GM21825 (cell line): ENCODE data around the gene DOCK2.

ENCODE experiments used
- ATAC-seq: cut with Tn5 transposase; IDR thresholded peaks from one replicate; pipeline ENCODE4 v1.9.1; 2021; ENCODE audit warnings: mild to moderate bottlenecking, moderate library complexity; ENCODE audit not compliant: unreplicated experiment

The DOCK2 gene

DNA sequence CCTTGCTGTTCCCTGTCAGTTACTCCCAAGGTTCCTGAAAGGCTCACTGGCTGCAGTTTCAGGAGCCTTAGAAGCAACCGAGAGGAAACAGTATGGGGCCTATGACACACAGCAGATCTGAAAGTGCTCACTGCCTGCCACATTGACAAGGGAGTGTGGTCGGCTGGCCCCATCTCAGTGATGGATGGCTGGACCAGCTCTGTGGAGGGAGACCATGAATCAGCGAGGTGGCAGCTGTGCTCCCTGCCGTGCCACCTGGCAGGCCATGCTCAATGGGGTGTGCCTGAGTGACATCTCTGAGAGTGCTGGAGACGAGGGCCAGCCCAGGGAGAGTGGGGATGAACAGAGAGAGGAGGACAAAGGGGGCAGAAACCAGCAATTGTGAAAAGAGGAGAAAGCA, 49.1 kb downstream of the DOCK2 start:
- ATAC-seq = peak; percentile 95

DNA sequence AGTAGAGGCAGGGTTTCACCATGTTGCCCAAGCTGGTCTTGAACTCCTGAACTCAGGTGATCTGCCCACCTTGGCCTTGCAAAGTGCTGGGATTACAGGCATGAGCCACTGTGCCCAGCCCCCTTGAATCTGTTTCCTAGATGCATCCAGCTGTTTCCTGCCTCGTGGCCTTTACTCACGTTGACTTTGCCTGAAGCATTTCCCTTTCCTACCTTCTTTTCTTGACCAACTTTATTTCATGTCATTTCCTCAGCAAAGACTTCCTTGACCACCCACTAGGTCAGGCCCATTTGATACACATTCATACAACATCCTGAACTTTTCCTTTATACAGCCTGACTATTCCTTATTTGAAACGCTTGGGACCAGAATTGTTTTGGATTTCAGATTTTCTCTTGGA, 51.0 kb downstream of the DOCK2 start:
- no peak for ATAC-seq

DNA sequence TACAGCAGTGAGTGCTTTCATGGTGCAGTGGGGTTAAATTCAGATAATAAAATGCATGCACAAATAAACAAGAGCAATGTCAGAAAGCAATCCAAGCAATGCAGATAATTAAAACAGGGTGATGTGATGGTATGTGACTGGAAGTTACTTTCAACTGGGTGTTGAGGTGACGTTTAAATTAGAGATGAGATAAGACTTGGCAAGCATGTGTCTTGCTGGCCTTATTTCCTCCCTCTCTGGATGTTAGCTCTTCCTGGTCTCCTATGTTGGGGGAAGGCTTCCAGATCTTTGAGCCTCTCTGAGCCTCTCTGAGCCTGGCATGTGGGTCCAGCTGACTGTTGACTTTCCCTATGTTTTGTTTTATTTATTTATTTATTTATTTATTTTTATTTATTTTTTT, 54.4 kb downstream of the DOCK2 start:
- no peak for ATAC-seq

DNA sequence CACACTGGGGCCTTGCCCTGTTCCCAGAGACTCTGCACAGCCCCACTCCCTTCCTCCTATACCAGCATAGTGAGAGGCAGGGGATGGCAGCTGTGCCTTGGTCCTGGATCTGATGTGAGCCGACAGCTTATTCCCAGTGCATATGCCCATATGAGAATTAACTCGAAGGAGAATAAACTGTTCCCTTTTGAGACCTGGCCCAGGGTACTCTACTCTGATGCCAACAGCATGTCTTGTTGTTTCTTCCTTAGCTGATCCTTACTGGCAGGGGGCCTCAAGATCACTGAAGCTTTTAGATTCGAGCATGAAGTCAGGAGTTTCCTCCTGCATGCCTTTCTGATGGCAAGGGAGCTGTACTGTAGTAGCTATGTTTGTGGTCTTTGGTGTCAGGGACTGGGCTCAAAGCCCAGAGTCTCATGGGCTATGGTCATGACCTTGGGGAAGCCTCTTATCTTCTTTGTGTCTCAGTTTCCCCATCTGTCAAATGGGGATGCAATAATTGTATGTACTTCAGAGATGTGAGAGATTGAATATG, 57.1 kb downstream of the DOCK2 start:
- no peak for ATAC-seq

DNA sequence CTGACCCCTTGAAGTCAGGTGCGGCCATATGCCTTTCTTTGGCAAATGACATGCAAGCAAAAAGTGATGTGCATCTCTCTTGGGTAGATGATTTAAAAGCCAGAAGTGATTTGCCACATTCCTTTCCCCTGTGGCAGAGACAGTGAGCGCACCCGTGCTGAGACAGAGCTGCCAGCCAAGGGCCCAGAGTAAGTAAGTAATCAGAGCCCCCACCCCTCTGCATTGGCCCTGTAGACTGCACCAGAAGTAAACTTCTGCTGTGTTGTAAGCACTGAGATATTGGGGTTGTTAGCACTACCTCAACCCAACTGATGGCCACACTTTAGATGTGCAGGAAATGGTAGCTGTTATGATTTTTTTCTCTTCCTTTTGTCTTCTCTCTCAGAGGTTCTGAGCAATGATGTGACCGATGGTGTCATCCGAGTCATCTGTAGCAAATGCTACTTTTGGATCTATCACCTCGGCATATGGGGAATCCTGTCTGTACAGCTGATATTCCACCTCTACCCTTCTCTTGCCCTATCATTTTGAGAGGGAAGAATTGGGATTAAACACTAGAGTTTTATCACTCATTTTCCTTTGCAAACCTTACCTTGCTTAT, 58.0 kb downstream of the DOCK2 start:
- no peak for ATAC-seq

DNA sequence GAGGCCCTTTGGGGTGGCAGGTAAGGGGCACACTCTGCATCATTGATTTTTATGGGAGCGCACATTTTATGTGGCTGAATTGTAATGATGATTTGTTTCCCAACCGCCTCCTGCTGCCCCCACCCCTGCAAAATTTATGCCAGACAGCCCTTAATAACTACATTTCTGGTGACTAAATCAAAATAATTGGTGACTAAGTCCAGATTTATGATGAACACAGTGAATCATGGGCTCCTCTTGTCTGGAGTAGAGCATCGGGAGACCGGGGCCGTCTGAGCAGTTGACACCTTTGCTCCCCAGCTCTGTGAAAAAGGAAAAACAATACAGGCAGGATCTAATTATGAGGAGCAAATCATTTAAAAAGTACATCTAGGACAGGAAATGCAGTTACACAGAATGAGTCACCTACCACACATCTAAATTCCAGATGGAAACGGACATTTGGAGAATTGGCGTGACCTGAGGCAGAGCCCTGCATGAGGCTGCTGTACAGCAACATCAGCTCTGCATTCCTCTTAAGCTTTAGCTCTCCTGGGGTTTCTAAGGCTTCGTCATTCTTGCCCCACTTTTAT, 58.9 kb downstream of the DOCK2 start:
- no peak for ATAC-seq

DNA sequence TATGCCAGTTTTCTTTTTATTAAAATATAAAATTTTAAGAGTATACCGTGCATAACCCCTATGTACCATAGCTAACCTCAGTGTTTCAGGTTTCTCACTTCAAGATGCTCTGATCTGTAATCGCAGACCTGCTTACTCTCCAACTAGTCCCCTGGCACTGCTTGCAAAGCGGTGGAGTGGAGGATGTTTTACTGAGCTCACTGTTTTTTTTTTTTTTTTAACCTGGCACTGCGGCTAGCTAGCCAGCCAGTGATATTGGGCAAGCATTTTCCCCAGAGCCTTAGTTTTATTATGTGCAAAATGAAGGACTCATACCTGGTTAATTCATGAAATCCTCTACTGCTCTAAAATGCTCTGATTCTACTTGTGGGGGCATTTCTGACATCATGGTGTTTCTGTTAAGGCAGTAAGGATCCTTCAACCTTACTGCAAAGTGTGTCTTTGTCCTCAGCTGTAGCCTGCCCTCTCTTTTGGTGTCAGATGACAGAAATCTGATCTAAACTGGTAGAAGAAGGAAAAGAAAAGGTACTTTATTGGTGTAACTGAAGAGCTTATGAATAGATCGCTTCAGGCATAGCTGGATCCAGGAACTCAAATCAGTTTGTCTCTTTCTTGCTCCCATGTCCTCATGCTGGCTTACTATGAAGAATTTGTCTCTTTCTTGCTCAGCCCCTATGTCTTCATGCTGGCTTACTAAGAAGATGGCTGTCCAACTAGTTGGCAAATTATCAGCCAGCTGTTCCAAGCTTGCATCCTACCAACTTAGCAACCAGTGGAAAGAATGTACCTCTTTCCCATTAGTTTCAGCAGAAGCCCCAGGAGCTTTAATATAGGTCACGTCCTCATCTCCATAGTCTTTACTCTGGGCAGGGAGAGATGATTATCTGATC, 59.8 kb downstream of the DOCK2 start:
- no peak for ATAC-seq

DNA sequence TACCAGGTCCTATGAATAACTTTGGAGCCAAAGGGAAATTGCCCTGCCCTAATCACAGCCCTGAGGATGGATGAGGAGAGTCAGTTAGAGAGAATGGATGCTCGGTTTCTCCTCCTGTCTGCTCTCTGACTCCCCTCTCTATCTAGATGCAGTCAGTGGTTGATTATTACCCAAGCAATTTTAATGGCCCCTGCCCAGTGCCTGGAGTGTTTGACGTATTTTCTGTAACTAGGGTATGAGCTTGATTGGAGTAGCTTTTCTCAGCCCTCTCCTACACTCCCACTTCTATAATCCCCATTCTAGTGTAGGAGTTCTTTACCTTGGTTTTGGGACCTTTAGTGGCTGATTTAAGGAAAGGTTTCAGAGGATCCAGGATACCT, 60.4 kb downstream of the DOCK2 start:
- ATAC-seq = no peak

DNA sequence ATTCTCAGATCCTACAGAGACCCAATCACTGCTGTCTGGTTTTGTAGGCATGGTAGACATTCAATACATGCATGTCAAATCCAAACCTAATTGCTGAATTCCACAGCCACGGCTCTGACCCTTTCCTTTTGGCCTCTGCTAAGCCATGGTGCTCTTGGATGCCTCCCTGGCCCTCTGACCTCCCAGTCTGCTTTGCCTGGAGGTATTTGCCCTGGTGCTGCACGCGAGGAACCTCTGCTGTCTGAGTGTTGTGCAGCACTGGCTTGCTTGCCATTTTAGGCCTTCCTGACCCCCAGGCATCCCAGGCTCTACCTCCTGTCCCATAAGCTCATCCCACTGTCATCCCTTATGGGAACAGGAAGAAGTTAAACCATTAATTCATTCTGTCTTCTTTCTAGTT, 60.9 kb downstream of the DOCK2 start:
- no peak for ATAC-seq

DNA sequence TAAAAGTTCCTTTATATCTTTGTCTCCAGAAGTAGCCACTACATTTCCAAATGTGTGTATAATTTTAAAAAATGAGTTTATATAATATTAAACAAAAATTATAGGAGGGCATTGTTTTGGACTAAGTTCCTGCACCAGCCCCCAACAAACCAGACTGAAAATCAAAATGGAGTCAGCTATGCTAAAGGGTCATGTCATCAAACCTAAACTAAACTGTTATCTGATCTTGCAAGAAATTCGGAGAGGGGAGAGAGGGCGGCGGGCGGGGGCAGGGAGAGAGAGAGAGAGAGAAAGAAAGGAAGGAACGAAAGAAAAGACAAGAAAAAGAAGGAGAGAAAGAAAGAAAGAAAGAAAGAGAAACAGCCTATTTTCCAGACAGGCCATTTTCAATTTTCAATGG, 63.5 kb downstream of the DOCK2 start:
- ATAC-seq = no peak

DNA sequence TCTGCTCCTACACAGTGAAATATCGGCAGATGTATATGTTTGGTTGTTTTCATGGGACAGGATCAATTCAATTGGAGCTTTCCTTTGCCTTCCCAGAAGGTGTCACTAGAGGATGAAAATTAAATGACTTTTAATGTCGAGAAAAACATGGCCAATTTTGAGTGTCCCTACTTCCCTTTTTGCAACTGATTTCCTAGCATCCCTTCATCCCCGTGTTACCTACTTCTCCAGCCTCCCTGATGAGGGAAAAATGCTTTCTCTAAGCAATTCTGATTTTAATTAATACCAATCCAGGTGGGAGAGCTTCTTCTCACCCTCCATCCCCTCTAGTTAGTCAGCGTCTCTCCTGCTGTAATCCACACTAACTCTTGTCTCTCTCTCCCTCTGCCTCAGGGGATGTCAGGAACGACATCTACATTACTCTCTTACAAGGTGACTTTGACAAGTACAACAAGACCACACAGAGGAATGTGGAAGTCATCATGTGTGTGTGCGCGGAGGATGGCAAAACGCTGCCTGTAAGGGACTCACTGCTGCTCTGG, 64.9 kb downstream of the DOCK2 start:
- ATAC-seq = no peak

DNA sequence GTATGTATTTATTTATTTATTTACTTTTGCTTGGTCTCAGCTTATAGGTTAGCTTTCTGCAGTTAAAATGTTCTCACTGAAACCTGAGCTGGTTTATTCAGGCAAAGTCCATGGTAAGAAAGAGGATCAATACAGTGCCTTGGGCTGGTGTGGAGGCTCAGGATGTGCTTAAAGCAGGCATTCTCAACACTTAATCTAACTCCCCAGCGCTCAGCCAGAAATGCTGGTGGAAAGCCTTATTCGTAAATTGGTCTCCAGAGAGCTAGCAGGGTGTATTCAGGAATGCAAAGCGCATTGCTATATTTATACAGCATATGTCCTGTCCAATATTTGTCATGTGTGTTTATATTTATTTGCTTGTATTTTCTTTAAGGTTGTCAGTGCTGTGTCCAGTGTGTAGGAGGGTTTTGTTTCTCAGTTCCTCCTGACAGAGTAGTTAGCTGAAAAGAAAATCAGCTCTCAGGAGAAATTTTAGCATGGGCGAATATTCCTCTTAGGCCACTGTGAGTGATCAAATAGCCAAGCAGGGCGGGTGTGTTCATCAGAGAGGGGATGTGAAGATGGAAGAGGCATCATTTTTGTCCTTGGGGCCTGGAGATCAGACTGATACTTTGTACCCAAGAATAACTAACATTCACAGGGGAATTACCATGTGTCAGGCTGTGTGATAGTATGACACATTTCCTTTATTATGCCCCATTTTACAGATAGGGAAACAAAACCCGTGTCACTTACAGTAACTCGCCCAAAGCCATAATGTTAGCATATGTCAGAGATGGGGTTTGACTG, 65.8 kb downstream of the DOCK2 start:
- peak; percentile 69 for ATAC-seq

DNA sequence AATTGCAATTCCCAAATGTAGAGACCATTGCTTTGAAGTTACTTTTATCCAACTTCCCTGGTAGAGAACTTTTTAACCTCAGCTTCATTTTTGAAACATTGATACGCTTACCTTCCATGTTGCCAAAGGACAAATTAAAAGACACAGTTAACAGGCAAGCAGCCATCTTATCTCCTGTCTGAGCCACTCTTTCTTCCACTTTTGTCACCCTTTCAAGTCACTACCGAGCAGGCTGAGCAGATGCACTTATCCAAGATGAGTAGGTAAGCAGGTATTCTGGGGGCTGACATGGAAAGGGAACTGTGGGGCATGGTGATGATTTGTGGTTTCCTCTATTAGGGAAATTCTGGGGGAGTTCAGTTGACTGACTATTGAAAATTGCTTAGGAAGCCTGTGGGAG, 66.7 kb downstream of the DOCK2 start:
- no peak for ATAC-seq

DNA sequence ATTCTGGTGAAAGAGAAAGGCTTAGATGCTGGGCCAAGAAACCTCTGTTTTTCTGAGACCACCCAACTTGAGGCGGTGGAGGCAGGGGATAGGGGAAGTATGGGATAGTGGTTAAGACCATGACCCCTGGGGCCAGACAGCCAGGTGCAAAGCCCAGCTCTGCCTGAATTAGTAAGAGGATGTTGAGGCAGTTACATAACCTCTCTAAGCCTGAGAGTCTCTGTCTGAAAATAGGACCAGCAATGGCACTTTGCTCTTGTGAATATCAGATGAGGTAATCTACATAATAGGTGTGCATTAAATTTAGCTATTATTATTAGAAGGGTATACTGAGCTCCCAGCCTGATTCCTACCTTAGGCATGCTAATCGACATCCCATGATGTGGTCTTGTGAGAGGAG, 68.2 kb downstream of the DOCK2 start:
- no peak for ATAC-seq

DNA sequence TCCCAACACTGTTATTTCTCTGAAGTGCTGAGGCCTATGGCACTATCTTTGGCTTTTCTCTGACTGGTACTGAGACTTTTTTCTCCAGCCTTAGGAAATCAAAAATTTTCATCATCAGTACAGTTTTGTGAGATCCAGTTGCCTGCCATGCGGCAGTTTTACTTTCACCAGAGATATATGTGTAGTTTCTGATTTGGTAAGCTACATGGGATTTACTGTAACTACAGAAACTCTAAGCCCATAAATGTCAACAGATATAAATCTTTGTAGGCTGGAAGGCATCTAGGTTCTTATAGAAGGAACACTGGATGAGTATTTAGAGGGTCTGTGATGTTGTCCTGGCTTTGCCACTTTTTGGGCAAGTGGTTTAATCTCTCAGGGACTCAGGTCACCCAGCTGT, 69.0 kb downstream of the DOCK2 start:
- ATAC-seq = no peak

DNA sequence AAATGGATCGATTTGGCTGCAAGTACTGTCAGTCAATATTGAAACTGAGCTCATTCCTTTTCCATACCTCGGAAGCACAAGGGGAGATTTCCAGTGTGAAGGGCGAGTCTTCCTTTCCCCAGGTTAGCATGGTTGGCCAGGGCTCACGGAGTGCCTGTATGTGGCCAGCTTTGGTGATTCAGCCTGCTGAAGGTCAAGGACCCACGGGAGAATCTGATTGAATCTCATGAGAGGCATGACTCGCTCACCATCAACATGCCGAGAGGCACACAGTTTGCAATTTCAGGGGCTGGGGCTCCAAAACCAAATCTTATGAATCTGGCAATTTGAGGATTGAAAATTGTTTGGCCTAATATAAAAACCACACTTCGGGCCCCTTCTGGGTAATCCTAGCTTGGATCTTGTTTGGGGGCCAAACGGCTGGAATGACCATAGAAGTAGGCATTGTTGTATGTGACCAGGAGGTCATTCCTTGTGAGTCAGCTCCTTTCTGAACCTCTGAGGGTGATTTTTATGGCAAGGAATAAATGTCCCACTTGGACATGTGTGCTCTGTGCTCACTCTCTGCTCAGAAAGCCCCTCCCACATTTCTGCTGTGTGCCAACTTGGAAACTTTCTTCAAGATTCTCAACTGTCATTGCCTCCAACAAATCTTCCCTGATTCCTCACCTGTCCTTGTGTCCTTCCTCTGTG, 69.8 kb downstream of the DOCK2 start:
- ATAC-seq = no peak

DNA sequence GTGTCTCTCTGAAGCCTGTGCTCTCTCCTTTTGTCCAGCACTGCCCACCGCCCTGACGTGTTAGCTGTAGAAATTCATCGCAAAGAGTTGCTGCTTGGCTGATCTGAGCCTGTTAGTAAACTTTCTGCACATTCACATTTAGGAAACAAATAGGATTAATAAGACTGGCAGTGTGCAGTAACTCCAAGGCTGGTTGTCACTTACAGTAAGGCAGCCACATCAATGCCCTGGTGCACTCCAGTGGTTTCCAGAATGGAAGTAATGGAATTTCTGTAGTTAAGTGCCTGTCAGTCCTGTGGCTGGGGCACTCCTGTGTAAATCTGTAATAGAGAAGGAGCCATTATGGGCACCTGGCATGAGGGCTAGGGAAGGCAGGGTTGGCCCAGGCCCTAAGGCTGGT, 70.6 kb downstream of the DOCK2 start:
- ATAC-seq = no peak

DNA sequence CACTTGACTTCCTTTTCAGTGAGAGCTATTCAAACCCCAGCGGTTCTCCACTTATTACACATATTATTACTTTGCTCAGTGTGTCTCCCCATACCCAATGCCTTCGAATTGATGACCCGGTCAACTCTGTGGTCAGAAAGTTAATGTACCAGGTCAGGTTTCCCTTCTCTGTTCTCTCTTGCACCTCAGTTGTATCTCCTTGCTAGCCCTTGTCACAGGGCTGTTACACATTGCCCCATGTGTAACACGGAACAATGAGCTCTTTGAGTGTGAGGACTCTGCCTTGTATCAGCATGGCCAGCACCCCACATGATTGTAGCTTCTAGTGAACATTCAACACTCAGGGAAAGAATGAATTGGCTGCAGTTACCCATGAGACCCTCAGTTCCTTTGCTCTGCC, 73.6 kb downstream of the DOCK2 start:
- ATAC-seq = no peak

DNA sequence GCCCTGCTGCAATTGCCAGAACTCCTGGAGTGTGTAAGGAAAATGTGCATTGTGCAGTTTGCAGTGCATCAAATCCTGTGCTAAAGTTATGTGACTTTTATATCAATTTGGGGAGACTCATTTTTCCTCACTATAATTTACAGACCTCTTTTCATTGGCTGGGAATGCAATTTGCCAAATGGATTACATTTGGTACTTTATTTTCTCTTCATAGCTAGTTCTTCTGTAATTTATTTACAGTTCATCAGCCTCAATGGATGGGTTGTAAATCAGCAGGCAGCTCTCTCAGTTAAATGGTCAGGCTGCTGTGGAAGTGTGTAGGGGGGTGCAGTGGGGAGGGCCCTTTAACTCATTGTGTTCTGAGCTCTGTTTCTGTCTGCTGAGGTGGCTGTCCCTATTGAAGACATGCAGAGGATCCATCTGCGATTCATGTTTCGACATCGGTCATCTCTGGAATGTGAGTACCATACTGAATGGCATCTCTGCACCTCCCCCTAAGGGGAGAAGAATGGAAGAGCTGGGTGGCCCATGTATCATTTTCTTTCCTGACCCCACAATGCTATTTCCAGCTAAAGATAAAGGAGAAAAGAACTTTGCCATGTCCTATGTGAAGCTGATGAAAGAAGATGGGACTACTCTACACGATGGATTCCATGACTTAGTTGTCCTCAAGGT, 74.6 kb downstream of the DOCK2 start:
- ATAC-seq = no peak

DNA sequence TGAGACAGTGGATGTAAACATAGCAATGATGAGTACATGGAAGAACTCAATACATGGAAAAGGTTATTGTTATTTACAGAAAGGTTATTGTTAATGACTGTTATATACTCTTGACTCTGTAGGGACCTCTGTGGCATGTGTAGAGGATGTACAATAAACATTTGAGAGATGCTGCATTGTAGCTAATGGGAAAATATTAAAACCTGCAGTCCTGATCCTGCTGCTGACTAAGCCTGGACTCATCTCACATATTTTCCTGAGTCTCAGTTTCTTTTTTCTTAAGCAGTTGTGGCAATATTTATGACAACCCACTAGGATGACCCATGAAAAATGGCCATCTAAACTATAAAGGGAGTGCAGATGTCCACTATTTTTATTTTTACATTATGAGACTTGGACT, 75.4 kb downstream of the DOCK2 start:
- ATAC-seq = no peak
